Glomerular visceral epithelial cell (primary cell): ENCODE results near the gene NPTX1.
"Not testable (repeated sequence)": the region's sequence is repeated elsewhere in the genome, so short reads cannot be mapped to it uniquely, and the experiment has no call there.

Source experiments
- DNase-seq: peaks from one replicate; pipeline ENCODE4 v3.0.0-alpha.2; 2016; ENCODE audit errors: extremely low spot score

Gene NPTX1

DNA sequence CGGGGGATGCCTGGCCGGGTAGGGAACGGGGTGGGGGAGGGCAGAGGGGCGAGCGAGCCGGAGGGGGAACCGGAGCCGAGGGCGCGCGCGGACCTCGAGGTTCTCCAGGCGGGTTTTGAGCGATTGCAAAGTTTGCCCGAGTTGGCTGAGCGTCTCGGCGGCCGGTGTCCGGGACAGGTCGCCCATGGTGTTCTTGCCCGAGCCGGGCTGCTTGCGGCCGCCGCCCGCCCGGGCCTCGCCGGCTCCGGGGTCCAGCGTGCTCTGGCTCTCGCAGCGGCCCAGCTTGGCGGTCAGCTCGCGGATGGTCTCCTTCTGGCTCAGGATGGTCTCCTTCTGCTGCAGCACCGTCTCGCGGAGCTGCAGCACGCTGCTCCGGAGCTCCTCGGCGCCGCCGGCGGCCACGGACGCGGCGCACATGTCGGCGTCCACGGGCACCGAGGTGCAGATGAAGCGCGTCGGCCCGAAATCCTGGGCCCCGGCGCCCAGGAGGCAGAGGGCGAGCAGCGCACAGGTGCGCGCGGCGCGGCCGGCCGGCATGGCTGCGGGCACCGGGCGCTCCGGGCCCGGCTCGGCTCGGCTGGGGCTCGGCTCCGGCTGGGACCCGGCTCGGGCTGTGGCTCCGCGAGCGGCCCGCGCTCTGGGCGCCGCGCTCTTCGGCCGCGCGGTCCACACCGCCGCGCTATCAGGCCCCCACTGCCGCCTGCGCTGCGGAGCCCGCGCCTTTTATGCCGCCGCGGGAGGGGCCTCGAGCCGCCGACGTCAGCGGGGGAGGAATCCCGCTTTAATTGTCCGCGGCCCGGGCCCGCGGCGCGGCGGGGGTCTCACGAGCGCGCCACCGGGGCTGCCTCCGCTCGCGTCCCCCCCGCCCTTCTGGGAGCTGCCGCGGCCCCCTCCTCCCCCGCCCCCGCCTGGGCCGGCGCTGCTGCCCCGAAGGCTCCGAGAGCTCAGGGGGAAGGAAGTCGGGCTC, at the start of gene NPTX1:
NPTX1 (minus strand) TSS at position 698 of the 967 bp plus-strand sequence; CDS start at position 537, 161 bp downstream.
- peak; percentile 27 for DNase-seq

DNA sequence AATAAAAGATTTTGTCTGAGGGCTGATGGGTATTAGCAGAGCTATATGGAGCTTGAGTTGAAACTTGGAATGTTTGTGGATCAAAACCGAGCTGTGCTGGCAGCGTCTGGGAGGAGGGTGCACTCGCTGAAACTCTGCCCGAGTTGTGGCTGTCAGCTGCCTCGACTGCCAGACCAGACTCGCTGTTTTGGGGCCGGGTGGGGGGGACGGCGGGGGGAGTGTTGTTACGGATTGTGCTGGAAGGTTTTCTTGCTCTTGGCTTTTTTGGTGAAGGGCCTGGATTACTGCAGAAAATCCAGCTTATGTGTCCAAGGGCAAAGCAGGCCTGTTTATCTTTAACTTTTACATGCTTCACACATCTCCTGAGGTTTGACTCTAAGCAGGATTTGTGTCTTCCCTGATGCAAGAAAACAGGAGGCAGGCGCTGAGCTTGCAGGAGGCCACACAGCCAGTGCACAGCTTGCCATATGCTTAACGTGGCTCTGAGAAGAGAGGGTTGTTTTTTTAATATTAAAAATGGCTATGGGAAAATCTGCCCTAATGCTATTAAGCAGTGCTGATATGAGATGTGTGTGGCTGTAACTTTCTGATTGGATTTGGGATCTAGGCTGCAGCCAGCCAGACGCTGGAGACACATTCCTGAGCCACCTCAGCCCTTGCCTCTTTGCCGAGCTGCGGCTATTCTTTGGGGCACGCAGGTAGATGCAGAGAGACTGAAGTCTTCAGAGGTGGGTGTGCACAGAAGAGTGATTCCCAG, 47.7 kb upstream of the NPTX1 start:
- no peak for DNase-seq

DNA sequence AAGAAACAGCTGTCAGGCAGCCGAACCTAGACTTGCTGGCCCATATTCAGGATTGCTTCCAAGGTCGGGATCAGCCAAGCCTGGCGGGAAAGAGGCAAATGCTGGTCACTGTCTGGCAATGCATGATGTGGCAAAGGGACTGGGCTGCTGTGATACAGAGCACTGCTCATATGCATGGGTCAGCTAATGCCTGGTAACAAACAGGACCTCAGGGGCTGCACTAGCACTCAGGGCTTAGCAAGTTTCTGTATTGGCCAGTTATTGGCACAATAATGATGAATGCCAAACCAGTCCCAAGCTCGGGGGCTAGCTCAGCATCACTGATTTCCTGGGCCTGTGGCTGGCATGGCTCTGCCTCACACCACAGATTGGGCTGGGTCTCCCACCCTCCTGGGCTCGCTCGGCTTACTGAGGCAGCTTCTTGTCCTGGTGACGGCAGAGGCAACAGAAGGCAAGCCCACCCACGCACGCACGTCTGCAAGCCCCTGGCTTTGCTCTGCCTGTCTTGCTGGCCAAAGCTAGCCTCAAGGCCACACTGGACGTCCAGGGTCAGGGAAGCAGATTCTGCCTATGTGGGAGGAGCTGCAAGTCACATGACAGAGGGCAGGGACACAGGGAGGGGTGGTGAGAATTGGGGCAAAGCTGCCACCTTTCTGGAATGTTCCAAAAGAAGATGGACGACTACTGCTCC, 46.8 kb upstream of the NPTX1 start:
- DNase-seq: no peak

DNA sequence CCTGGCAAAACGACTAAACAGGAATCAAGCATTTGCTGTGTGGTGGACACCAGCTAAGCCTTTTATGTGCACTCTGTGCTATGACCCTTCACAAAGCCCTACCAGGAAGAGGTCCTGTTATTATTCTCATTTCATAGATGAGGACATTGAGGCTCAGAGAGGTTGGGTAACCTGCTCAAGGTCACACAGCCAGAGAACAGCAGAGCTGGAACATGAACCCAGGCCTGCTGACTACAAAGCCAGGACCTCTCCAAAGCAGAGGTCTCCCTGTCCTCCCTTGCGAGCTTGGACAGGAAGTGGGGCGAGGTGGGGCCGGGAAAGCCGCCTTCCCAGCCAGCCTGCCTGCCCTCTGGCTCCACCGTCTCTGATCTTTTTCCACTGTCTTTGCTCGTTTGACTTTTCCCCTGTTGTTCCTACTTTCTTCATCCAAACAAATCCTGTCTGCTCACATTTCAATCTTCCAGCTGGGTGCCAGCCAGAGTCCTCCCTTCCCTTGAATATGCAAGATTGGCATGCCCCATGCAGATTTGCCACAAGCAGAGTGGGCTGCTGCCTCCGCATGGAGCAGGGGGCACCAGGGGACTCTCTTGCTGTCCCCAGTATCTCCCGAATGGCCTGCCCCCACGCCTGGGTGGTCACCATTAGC, 44.5 kb upstream of the NPTX1 start:
- no peak for DNase-seq

DNA sequence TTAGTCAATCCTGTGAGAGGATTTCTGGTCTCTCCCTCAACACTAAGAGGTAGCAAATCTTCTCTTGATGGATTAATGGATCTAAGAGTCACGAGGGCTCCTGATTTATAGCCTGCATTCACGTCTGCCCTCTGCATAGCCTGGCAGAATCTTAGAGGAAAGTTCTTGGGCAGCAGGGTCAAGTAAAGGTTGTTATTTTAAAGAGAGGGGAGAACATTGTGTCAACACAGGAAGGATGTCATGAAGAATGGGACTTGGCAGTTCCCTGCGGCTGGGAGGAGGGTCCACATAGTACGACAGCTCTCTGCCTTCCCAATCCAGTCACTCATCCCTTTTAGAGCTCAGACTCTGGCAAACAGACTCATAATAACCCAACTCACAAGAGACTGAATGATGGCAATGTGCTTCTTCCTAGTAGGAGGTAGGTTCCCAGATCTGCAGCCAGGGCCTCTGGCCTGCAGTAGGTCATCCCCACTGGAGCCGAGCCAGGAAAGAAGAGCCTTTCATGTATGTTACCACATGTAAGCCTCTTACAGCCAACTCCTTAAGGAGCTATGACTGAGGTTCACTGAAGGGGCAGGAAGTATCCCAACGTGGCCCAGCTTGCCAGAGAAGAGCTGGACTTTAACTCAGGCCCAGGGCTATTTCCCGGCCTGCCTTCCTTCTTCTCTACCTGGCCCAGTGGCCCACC, 42.8 kb upstream of the NPTX1 start:
- no peak for DNase-seq

GRCh38 chr17:80518392-80518791, 42.0 kb upstream of the NPTX1 start:
- no peak for DNase-seq

DNA sequence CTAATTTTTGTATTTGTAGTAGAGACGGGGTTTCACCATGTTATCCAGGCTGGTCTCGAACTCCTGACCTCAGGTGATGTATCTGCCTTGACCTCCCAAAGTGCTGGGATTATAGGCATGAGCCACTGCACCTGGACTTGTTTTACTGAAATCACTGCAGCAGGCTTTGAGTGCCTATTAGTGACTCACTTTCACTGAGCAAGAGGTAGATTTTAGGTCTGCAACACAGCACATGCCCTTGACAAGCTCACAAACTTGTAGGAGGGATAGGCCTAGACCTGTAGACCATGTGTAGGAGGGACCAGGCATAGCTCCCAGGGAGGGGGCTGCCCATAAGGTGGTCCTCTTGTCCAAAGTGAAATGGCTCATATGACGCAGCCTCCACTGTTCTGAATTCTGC, 41.2 kb upstream of the NPTX1 start:
- no peak for DNase-seq

- DNase-seq: no peak
Observed at GRCh38 chr17:80516171-80516932, 39.9 kb upstream of the NPTX1 start.

GRCh38 chr17:80513892-80514291, 37.5 kb upstream of the NPTX1 start:
- peak; percentile 67 for DNase-seq

DNA sequence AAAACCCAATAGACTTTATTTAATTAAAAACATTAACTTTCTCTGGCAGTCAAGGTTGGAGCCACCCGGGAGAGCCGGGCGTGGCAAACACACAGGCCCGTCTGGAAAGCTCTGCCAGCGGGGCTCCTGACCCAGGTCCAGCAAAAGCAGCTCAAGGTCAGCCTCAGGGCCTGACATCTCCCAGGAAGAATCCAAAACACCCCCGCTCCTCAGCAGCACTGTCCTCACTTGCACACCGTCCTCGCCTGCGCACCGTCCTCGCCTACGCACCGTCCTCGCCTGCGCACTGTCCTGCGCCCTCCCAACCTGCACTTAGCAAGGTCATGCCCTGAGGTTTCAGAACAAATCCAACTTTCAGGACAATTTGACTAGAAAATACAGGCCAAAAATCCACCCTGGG, 36.8 kb upstream of the NPTX1 start:
- no peak for DNase-seq

DNA sequence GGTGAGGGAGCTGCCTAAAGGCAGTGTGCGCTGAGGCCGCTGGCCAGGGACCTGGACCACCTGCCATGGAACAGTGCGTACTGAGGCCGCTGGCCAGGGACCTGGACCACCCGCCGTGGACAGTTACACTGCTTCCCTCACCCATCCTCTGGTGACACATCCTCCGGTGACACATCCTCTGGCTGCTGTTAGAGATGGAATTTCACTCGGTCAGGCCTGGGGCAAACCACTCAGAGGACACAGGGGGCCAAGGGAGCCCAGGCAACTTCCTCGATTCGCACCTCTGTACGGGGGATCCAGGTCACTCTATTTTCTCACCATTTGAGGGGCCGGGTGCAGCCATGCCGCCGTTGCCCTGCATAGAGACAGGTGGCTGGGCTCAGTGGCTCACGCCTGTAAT, 35.8 kb upstream of the NPTX1 start:
- peak; percentile 69 for DNase-seq

DNA sequence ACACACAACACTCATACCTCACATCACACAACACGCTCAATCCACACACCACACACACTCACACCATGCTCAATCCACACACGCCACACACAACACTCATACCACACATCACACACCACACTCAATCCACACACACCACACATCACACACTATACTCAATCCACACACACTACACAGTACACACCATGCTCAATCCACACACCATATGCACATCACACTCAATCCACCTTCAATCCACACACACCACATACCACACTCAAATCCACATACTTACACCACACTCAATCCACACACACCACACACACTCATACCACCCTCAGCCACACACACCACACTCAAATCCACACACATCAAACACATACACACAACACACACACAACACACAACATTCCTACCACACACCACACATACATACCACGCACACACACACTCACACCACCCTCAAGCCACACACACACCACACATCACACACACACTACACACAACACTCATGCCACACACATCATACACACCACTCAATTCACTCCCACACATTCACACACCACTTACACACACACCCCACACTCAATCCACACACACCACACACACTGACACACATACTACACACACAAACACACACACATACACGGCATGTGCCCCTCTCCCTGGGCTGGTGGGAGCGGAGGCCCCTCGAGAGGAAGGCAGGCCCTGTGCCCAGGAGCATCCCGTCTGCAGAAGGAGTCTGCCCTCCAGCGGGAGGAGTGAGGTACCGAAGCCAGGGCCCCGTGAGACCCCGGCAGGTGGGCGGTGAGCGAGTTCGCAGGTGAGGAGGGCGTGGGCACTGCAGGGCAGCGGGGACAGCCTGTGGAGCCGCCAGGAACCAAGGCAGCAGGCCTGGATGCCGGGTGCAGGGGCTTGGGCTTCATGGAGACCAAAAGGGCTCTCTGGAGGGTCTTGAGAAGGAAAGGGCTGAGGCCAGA, 35.1 kb upstream of the NPTX1 start:
- DNase-seq: no peak

DNA sequence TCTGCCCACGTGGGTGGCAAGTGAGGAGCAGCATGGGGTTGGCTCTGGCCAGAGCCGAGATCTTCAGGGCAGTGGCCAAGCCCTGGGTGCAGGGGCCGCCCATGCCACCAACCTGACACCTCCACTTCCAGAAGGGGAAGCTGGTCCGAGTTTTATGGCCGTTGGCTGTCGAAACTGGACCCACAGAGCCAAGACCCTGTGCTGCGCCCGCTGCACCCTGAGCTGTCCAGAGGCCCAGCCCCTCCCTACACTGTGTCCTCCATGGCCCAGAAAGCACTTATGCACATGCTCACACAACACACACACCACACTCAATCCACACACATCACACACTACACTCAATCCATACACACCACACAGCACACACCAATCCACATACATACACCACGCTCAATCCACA, 34.4 kb upstream of the NPTX1 start:
- no peak for DNase-seq

GRCh38 chr17:80510132-80510531, 33.7 kb upstream of the NPTX1 start:
- no peak for DNase-seq

GRCh38 chr17:80509311-80509710, 32.9 kb upstream of the NPTX1 start:
- no peak for DNase-seq

- no peak for DNase-seq
Observed at GRCh38 chr17:80507965-80508364, 31.6 kb upstream of the NPTX1 start.

- DNase-seq: not testable (repeated sequence)
Observed at GRCh38 chr17:80507177-80507576, 30.8 kb upstream of the NPTX1 start.

GRCh38 chr17:80504686-80505413, 28.4 kb upstream of the NPTX1 start:
- peak; percentile 73 for DNase-seq
